GM04503 (cell line): ENCODE results near the gene HHATL.

Experiments used
- DNase-seq: peaks from one replicate; pipeline ENCODE4 v3.0.0-alpha.2; 2012; ENCODE audit warnings: low read depth

HHATL gene, protein sequence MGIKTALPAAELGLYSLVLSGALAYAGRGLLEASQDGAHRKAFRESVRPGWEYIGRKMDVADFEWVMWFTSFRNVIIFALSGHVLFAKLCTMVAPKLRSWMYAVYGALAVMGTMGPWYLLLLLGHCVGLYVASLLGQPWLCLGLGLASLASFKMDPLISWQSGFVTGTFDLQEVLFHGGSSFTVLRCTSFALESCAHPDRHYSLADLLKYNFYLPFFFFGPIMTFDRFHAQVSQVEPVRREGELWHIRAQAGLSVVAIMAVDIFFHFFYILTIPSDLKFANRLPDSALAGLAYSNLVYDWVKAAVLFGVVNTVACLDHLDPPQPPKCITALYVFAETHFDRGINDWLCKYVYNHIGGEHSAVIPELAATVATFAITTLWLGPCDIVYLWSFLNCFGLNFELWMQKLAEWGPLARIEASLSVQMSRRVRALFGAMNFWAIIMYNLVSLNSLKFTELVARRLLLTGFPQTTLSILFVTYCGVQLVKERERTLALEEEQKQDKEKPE

GRCh38 chr3:42702066-42702951 lies at the start of gene HHATL:
Gene HHATL, minus strand, starts transcription at chr3:42702798. Its CDS starts 1,972 bp downstream, at chr3:42700826.
- DNase-seq = no peak

- DNase-seq = no peak
These were observed 49.0 kb upstream of the HHATL start for GRCh38 chr3:42751609-42752008.

DNA sequence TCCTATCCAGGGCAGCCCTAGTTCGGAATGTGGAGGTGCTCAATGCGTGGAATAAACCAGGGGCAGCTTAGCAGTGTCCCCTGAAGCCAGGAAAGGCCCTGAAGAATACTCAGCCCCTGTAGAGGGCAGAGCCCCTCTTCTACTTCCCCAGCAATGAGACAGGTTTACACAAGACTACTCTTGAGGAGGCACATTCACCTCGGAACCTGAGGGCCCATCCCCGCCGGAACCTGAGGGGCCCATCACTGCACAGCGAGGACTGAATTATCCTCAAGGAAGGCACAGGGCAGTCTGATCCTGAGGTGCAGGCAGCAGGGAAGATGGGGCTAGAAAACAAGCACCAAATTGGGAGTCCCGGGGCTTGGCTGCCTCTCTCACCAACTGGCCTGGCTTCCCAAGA lies 48.2 kb upstream of the HHATL start:
- DNase-seq = no peak

DNA sequence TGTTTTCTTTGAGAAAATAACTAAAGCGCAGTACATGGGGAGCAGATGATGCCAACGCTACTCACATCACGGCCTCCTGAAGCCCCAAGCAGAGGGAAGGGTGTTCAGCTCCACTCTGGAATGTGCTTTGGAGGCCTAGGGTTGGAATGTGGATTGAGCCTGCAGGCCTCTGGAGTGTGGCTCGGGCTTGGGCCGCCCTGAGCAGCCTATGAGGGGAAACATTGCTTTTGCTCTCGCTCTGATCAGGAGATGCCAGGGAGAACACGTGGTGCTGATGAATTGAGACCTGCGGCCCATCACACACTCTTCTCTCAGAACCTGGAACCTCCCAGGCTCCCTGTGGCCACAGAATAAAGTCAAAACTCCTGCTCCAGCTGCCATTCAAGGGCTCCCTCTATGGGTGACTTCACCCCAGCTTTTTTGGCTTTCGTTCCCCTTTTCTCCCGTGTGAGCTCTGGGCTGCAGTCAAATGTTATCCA lies 47.2 kb upstream of the HHATL start:
- DNase-seq = no peak

DNA sequence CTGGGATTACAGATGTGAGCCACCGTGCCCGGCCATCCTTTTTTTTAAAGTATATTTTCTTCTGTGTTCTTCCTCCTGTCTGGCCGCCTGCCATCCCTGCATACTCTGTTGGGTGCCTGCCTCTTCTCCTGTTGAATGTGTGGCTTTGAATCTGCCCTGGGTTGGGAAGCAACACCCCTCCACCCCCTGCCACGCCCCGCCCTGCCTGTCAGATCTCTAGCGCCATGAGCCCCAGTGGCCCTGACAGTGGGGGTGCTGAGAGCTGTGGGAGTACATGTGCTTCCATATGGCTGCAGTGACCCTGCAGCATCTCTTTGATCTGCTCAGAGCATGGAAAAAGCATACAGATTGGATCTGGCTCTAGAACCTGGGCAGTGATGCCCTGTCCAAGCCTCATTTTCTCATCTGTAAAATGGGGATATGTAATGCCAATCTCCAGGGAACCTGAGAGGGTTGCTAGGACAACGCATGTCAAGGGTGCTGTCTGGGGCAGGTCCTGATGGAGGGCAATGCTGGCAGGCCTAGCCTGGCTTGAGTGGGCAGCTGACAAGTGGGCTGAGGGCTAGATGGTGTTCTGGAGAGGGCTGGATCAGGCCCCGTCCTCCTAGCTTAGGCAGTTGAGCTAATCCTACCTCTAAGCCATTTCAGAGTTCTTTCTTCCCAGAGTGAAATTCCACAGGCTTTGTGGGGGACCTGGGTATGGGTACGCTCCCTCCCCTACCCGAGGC lies 46.6 kb upstream of the HHATL start:
- DNase-seq = no peak

- DNase-seq = no peak
These were observed 45.0 kb upstream of the HHATL start for GRCh38 chr3:42747581-42747980.

- DNase-seq = no peak
These were observed 44.2 kb upstream of the HHATL start for GRCh38 chr3:42746455-42747450.

- DNase-seq = no peak
These were observed 43.3 kb upstream of the HHATL start for GRCh38 chr3:42745776-42746454.

DNA sequence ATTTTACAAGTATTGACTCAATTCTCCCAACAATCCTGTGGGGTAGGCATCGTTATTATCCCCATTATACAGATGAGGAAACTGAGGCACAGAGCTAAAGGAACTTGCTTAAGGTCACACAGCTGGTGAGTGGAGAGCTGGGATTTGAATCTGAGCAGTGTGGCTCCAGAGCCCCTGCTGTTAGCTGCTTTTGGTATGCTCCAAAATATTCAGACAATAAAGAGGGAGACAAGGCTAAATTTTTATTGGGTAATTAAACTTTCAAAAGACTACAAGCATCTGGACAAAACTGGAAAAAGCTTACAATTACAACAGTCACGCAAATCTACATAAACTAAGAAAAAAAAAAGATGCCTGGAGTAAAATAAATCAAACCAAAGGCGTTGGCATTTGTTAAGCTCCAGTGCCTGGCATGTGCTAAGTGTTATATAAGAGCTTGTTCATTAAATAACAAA lies 42.7 kb upstream of the HHATL start:
- no peak for DNase-seq

DNA sequence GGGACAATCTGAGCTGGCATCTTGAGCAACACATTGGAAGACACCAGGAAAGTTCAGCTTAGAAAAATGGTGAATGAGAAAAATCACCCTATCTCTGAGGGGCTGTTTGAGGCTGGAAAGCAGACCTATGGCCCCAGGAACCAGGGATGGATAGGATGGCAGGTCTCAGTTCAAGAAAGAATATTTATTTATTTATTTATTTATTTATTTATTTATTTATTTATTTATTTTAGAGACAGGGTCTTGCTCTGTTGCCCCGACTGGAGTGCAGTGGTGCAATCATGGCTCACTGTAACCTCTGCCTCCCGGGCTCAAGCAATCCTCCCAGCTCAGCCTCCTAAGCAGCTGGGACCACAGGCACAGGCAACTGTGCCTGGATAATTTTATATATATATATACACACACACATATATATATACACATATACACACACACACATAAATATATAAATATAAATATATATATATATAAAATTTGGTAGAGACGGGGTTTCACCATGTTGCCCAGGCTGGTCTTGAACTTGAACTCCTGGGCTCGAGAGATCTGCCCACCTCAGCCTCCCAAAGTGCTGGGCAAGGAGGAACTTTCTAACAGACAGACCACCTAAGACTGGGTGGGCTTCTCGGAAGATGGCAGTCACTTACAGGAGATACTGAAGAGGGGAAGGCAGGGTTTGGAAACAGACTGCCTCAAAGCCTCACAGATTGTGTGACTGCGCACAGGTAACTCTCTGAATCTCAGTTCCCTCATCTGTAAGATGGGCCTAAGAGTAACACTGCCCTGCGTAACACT lies 40.8 kb upstream of the HHATL start:
- no peak for DNase-seq

- DNase-seq = no peak
These were observed 40.1 kb upstream of the HHATL start for GRCh38 chr3:42742688-42743087.

GRCh38 chr3:42742259-42742658 lies 39.7 kb upstream of the HHATL start:
- no peak for DNase-seq

DNA sequence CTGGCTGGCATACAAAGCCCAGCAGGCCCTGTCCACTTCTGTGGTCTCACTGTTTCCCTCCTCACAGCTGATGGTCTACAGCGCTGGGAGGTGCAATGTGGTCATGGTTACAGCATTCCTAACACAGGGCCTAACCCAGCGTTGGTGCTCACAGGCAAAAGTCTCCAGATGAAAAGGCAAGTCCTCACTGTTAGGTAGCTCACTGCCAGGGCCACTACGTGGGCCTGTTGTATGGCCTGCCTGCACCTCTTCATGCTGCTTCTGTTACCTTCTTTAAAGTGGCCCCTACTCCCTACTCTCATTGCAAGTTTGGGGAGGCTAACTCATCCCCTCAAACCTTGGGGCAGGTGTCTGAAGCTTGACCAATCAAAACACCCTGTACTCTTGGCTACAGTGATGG lies 39.2 kb upstream of the HHATL start:
- DNase-seq = no peak

- no peak for DNase-seq
These were observed 37.0 kb upstream of the HHATL start for GRCh38 chr3:42739401-42740158.

GRCh38 chr3:42736531-42736930 lies 33.9 kb upstream of the HHATL start:
- no peak for DNase-seq

DNA sequence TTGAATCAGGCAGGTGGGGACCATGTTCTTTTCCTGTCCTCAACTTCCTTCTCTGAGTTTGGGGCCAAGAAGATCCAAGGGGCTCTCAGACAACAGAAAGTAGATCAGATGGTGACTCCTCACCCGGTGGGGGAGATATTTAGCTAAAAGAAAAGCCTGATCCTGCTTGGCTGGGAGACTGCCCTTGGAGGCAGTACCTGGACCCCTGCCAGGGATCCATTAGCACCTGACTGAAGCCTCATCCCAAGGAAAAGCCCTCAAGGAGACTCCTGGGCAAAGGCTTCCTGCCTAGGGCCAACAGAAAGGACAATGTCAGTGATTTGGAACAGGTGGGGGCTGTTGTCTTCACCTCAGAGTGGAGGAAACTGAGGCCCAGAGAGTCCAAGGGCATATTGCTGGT lies 33.5 kb upstream of the HHATL start:
- no peak for DNase-seq

- DNase-seq = no peak
These were observed 33.0 kb upstream of the HHATL start for GRCh38 chr3:42735615-42736014.

- no peak for DNase-seq
These were observed 32.4 kb upstream of the HHATL start for GRCh38 chr3:42735019-42735418.
